ENCODE measurements around the gene CA5B.

DNA sequence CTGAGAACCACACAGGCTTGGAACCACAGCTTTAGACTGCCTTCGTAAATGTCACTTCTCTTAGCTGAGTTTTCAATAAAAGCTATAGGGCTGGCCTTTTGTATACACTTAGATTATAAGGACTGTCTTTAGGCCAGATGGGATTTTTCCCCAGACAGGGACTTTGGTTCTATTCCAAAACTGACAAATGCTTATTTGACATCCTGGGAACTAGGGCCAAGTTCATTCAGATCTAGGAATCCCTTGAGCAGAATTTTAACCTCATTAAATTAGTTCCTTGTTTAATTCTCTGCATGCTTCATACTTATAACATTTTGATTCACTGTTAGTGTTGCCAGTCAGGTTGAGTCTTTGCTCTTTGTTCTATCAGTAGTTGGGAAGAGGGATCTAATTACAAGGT is 75.3 kb downstream of the CA5B start:
- TF ChIP-seq, protein P1, sequence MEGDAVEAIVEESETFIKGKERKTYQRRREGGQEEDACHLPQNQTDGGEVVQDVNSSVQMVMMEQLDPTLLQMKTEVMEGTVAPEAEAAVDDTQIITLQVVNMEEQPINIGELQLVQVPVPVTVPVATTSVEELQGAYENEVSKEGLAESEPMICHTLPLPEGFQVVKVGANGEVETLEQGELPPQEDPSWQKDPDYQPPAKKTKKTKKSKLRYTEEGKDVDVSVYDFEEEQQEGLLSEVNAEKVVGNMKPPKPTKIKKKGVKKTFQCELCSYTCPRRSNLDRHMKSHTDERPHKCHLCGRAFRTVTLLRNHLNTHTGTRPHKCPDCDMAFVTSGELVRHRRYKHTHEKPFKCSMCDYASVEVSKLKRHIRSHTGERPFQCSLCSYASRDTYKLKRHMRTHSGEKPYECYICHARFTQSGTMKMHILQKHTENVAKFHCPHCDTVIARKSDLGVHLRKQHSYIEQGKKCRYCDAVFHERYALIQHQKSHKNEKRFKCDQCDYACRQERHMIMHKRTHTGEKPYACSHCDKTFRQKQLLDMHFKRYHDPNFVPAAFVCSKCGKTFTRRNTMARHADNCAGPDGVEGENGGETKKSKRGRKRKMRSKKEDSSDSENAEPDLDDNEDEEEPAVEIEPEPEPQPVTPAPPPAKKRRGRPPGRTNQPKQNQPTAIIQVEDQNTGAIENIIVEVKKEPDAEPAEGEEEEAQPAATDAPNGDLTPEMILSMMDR (IDR thresholded peaks at IDR 0.05): no peak
- no peak for TF ChIP-seq POLR2A (IDR thresholded peaks at IDR 0.05)

Measured in thyroid gland (tissue), 4 donors.